NCI-H187 treated with DMSO at 0.1 percent for 48 hours (cell line): ENCODE data around the gene ARL3.
"Not testable (repeated sequence)": the region's sequence is repeated elsewhere in the genome, so short reads cannot be mapped to it uniquely, and the experiment has no call there.

Experiments
- DNase-seq: peaks from one replicate; lab custom pipeline; 2025; lab: John Stamatoyannopoulos, UW

The ARL3 gene

GRCh38 chr10:102673236-102673818, 40.9 kb downstream of the ARL3 start:
- DNase-seq, result no peak

- DNase-seq, result no peak
Measured at GRCh38 chr10:102670871-102671434, 43.2 kb downstream of the ARL3 start.

- DNase-seq, result no peak
Measured at GRCh38 chr10:102670065-102670670, 44.0 kb downstream of the ARL3 start.

- no peak for DNase-seq
Measured at GRCh38 chr10:102669206-102670064, 44.8 kb downstream of the ARL3 start.

- DNase-seq, result no peak
Measured at GRCh38 chr10:102668326-102669107, 45.7 kb downstream of the ARL3 start.

GRCh38 chr10:102667411-102667810, 46.8 kb downstream of the ARL3 start:
- DNase-seq, result not testable (repeated sequence)

GRCh38 chr10:102665904-102666509, 48.2 kb downstream of the ARL3 start:
- DNase-seq, result no peak

GRCh38 chr10:102661658-102662028, 52.6 kb downstream of the ARL3 start:
- no peak for DNase-seq

- DNase-seq, result no peak
Measured at GRCh38 chr10:102660888-102661657, 53.1 kb downstream of the ARL3 start.

- DNase-seq, result no peak
Measured at GRCh38 chr10:102658802-102659201, 55.4 kb downstream of the ARL3 start.

GRCh38 chr10:102657984-102658724, 56.0 kb downstream of the ARL3 start:
- DNase-seq, result no peak

GRCh38 chr10:102657451-102657850, 56.7 kb downstream of the ARL3 start:
- no peak for DNase-seq

GRCh38 chr10:102656791-102657371, 57.3 kb downstream of the ARL3 start:
- no peak for DNase-seq

- DNase-seq, result no peak
Measured at GRCh38 chr10:102656026-102656425, 58.2 kb downstream of the ARL3 start.

- DNase-seq, result no peak
Measured at GRCh38 chr10:102654969-102655368, 59.2 kb downstream of the ARL3 start.

- no peak for DNase-seq
Measured at GRCh38 chr10:102654566-102654965, 59.6 kb downstream of the ARL3 start.

GRCh38 chr10:102653060-102653459, 61.1 kb downstream of the ARL3 start:
- DNase-seq, result no peak

GRCh38 chr10:102652170-102652916, 61.9 kb downstream of the ARL3 start:
- DNase-seq, result no peak
